IMR-90 (cell line): ENCODE measurements around the gene WBP11. TPM values are rescaled to one million over a fixed set of nuclear protein-coding genes. Genes with fewer than 3 reads are reported as not detected.

Source experiments
- ATAC-seq: fragments of 200-7000 bp; cut with Tn5 transposase; 2 replicates; pipeline ENCODE4 v1.9.1; 2020; ENCODE audit warnings: low read depth, mild to moderate bottlenecking, moderate library complexity
- BruUV-seq: library from RNA; stranded (reverse); fragments of 400-500 nt; replicated peaks from 2 replicates; lab custom pipeline; 2021; lab: Mats Ljungman, UMichigan
- CTCF ChIA-PET: fragments of 300-600 bp; formaldehyde crosslinking; extraction: SDS; loops from one replicate; lab custom pipeline; 2021; ENCODE audit warnings: antibody characterized with exemption; lab: Yijun Ruan, JAX
- POLR2A ChIA-PET: fragments of 300-600 bp; sonication (Branson Sonifier 250); formaldehyde crosslinking; loops from one replicate; lab custom pipeline; 2022; ENCODE audit warnings: antibody characterized with exemption; ENCODE audit not compliant: unreplicated experiment; lab: Charles Lee
- DNase-seq: peaks from one replicate; pipeline ENCODE4 v3.0.0; 2013
- H2AFZ ChIP-seq: replicated peaks from 2 replicates; pipeline ENCODE3; 2013; ENCODE audit warnings: low read length, mild to moderate bottlenecking; ENCODE audit not compliant: poor library complexity
- H2AK5ac ChIP-seq: 2 replicates; pipeline ENCODE4 v1.6.1; 2013; ENCODE audit warnings: low read depth, low read length, inconsistent platforms
- H2AK9ac ChIP-seq: replicated peaks from 2 replicates; pipeline ENCODE3; 2013; ENCODE audit warnings: mild to moderate bottlenecking, low read depth, low read length, moderate library complexity; ENCODE audit not compliant: poor library complexity
- H2BK120ac ChIP-seq: 2 replicates; pipeline ENCODE4 v1.6.1; 2013; ENCODE audit warnings: low read depth, low read length, inconsistent platforms
- H2BK15ac ChIP-seq: 3 replicates; pipeline ENCODE4 v1.6.1; 2013; ENCODE audit warnings: low read depth, low read length, inconsistent platforms
- H2BK20ac ChIP-seq: 2 replicates; pipeline ENCODE4 v1.6.1; 2013; ENCODE audit warnings: low read depth, mild to moderate bottlenecking, inconsistent platforms, low read length, moderate library complexity
- H2BK5ac ChIP-seq: 2 replicates; pipeline ENCODE4 v1.6.1; 2013; ENCODE audit warnings: mild to moderate bottlenecking, low read depth, low read length, inconsistent platforms; ENCODE audit not compliant: poor library complexity, severe bottlenecking
- H3K14ac ChIP-seq: replicated peaks from 2 replicates; pipeline ENCODE4 v1.6.1; 2013; ENCODE audit warnings: low read depth, low read length, inconsistent platforms
- H3K18ac ChIP-seq: 2 replicates; pipeline ENCODE4 v1.6.1; 2013; ENCODE audit warnings: low read depth, low read length, control low read depth
- H3K23ac ChIP-seq: 2 replicates; pipeline ENCODE4 v1.6.1; 2013; ENCODE audit warnings: low read depth, low read length, inconsistent platforms
- H3K27ac ChIP-seq: 2 replicates; pipeline ENCODE4 v1.5.1; 2013; ENCODE audit warnings: mild to moderate bottlenecking, control low read depth, low read length; ENCODE audit not compliant: insufficient read depth
- H3K27me3 ChIP-seq: 2 replicates; pipeline ENCODE4 v1.6.1; 2013; ENCODE audit warnings: low read length; ENCODE audit not compliant: control insufficient read depth, insufficient read depth
- H3K36me3 ChIP-seq: 2 replicates; pipeline ENCODE4 v1.6.1; 2013; ENCODE audit warnings: low read length, mixed read lengths; ENCODE audit not compliant: control insufficient read depth, insufficient read depth
- H3K4ac ChIP-seq: 2 replicates; pipeline ENCODE4 v1.6.1; 2013; ENCODE audit warnings: low read depth, low read length, inconsistent platforms
- H3K4me1 ChIP-seq: 2 replicates; pipeline ENCODE4 v1.6.1; 2013; ENCODE audit warnings: low read length, mixed read lengths; ENCODE audit not compliant: control insufficient read depth, insufficient read depth
- H3K4me2 ChIP-seq: 2 replicates; pipeline ENCODE4 v1.6.1; 2013; ENCODE audit warnings: low read depth, mild to moderate bottlenecking, control low read depth, low read length, moderate library complexity
- H3K4me3 ChIP-seq: 2 replicates; pipeline ENCODE4 v1.5.1; 2013; ENCODE audit warnings: low read depth, mild to moderate bottlenecking, control low read depth, low read length, moderate library complexity; ENCODE audit not compliant: insufficient read depth
- H3K56ac ChIP-seq: 2 replicates; pipeline ENCODE4 v1.6.1; 2013; ENCODE audit warnings: low read length, inconsistent platforms; ENCODE audit not compliant: insufficient read depth; ENCODE audit errors: extremely low read depth
- H3K79me1 ChIP-seq, 2 experiments: 2 replicates each; pipeline ENCODE4 v1.6.1; 2013; ENCODE audit warnings: low read length in 2 of 2, inconsistent platforms in 1 of 2, low read depth in 1 of 2
- H3K9ac ChIP-seq: 2 replicates; pipeline ENCODE4 v1.6.1; 2013; ENCODE audit warnings: low read depth, low read length, control low read depth
- H3K9me1 ChIP-seq: 2 replicates; pipeline ENCODE4 v1.6.1; 2013; ENCODE audit warnings: low read length, inconsistent platforms; ENCODE audit not compliant: insufficient read depth
- H3K9me3 ChIP-seq: 2 replicates; pipeline ENCODE4 v1.6.1; 2013; ENCODE audit warnings: low read length; ENCODE audit not compliant: control insufficient read depth, insufficient read depth
- H4K20me1 ChIP-seq: 2 replicates; pipeline ENCODE4 v1.6.1; 2013; ENCODE audit warnings: low read length, inconsistent platforms; ENCODE audit not compliant: insufficient read depth
- H4K5ac ChIP-seq: 2 replicates; pipeline ENCODE4 v1.6.1; 2013; ENCODE audit warnings: mild to moderate bottlenecking, low read depth, low read length, control low read depth
- H4K8ac ChIP-seq, 2 experiments: 2 replicates each; pipeline ENCODE4 v1.6.1; 2013; ENCODE audit warnings: low read depth in 2 of 2, low read length in 2 of 2, control low read depth in 1 of 2, inconsistent platforms in 1 of 2
- H4K91ac ChIP-seq: 2 replicates; pipeline ENCODE4 v1.6.1; 2013; ENCODE audit warnings: low read depth, low read length, inconsistent platforms; ENCODE audit not compliant: insufficient read depth
- MAFK ChIP-seq: IDR thresholded peaks from 2 replicates; pipeline ENCODE4 v1.6.1; 2012; ENCODE audit warnings: low read depth, low read length, improper control_type of control experiment
- RFX5 ChIP-seq: IDR thresholded peaks from 2 replicates; pipeline ENCODE4 v1.8.0; 2012; ENCODE audit warnings: low read depth, mild to moderate bottlenecking, low read length, moderate library complexity
- WGBS, 2 experiments: methylation state at CpG; one replicate each; pipeline versions ENCODE4 v1.1.5 to v1.1.7; 2013; ENCODE audit warnings: missing lambda C conversion rate in 2 of 2; ENCODE audit not compliant: insufficient read length in 1 of 2; ENCODE audit errors: extremely low coverage in 2 of 2; 5-methylcytosine and 5-hydroxymethylcytosine counted together
- dilution Hi-C: fragments of 300-500 bp; cut with HindIII; formaldehyde crosslinking; loops from one replicate; pipeline ENCODE4 v1.14.3; 2018; ENCODE audit warnings: low sequenced_read_pairs; ENCODE audit not compliant: unreplicated experiment
- in situ Hi-C: fragments of 300-500 bp; cut with MboI; formaldehyde crosslinking; loops from 3 replicates; pipeline ENCODE4 v1.14.3; 2019; ENCODE audit warnings: low sequenced_read_pairs, inconsistent platforms, mixed read lengths
- intact Hi-C: fragments of 100-400 bp; cut with micrococcal nuclease; formaldehyde crosslinking; loops from 2 replicates; pipeline ENCODE4 v1.10.0; 2022
- polyA plus RNA-seq, 3 experiments: library from polyadenylated mRNA; depleted of rRNA; stranded (reverse); fragments of >200 nt; gene quantifications; 2 replicates each; pipeline ENCODE4 v1.2.3, GENCODE V29; 2012; ENCODE audit warnings: low replicate concordance in 1 of 3
- total RNA-seq: library from RNA; depleted of rRNA; stranded (reverse); fragments of >200 nt; gene quantifications from 2 replicates; pipeline ENCODE4 v1.2.3, GENCODE V29; 2012
- TF ChIP-seq, protein P1 (sequence below): fragments of 150-350 bp; IDR thresholded peaks from 2 replicates; pipeline ENCODE4 v1.6.1; 2016; ENCODE audit warnings: low read depth, mild to moderate bottlenecking, low read length, moderate library complexity, borderline replicate concordance

WBP11 gene
- total and polyA plus RNA-seq, 2 of the 4 experiments (the other 2 are of a cell fraction): 2.5 to 18.3 TPM

DNA sequence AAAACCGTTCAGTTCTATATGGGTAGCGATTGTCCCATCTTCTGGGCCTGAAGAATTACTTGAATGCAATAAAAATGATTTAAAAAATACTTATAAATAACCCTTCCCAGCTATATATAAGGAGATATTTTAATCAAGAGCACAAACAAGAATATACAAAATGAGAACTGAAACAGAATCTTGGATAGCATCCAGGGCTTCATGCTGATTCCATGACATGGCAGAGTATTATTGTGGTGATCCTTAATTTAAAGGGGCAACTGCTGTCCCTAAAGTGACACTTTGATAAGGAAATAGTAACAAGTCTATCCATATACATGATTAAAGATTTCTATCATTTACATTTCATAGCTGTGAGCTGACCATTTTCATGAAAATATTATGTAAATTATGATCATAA lies 18.8 kb downstream of the WBP11 start:
- Histone ChIP-seq H2AK9ac (no peak overlapping the region), H3K9me3 (no peaks in the 10 kb centered on the region), H3K9me1 (peaks cover 3% of the 10 kb centered on the region; the same call in 1 of the 2 replicates), H3K9ac (no peak overlapping the region), H2AFZ (no peak overlapping the region), H4K8ac (no peak overlapping the region), H3K4me2 (no peak overlapping the region), H2AK5ac (no peak overlapping the region), H4K20me1 (no peaks in the 10 kb centered on the region), H3K27me3 (no peaks in the 10 kb centered on the region), H2BK20ac (no peak overlapping the region), H3K4ac (no peak overlapping the region), H2BK120ac (no peak overlapping the region), H3K56ac (no peak overlapping the region), H3K4me3 (no peak overlapping the region), H3K14ac (no peak overlapping the region), H3K79me1 (no peaks in the 10 kb centered on the region), H3K27ac (no peak overlapping the region), H2BK5ac (no peak overlapping the region), H3K23ac (no peak overlapping the region), H4K5ac (no peak overlapping the region), H3K18ac (no peak overlapping the region), H3K4me1 (peaks cover 3% of the 10 kb centered on the region), H4K91ac (no peak overlapping the region), H2BK15ac (no peak overlapping the region), H3K36me3 (peaks cover 18% of the 10 kb centered on the region)
- dilution Hi-C loops: no loop called here
- no peak for ATAC-seq
- intact Hi-C loops: no loop called here
- TF ChIP-seq MAFK (no peak), RFX5 (no peak)
- TF ChIP-seq, protein P1, sequence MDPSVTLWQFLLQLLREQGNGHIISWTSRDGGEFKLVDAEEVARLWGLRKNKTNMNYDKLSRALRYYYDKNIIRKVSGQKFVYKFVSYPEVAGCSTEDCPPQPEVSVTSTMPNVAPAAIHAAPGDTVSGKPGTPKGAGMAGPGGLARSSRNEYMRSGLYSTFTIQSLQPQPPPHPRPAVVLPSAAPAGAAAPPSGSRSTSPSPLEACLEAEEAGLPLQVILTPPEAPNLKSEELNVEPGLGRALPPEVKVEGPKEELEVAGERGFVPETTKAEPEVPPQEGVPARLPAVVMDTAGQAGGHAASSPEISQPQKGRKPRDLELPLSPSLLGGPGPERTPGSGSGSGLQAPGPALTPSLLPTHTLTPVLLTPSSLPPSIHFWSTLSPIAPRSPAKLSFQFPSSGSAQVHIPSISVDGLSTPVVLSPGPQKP: no peak
- BruUV-seq: no TSS peak
- ChIA-PET CTCF (no interaction called here), POLR2A (no interaction called here)
- no peak for DNase-seq
- WGBS, 2 experiments: no CpG with 5 or more reads among the region's 2 CpGs
- in situ Hi-C loops: loop anchor here (25.0 kb wide), 2 partner anchors 397 to 1103 kb away; partner anchors contain the start of gene STRAP
